Neural cell (in vitro differentiated cells): ENCODE measurements around the gene PLPP1. TPM values are rescaled to one million over a fixed set of nuclear protein-coding genes. Genes with fewer than 3 reads are reported as not detected.

ENCODE experiments used
- H2AFZ ChIP-seq: fragments of 200-600, 300-800 bp; sonication (generic), shearing (Covaris generic); 2 replicates; pipeline ENCODE4 v1.6.0; 2014; ENCODE audit warnings: low read depth, mild to moderate bottlenecking, antibody characterized with exemption, low read length, moderate library complexity
- H3F3A ChIP-seq: fragments of 200-600 bp; shearing (Covaris generic); 2 replicates; pipeline ENCODE4 v1.6.1; 2016; ENCODE audit warnings: mild to moderate bottlenecking, moderate library complexity, mixed read lengths, antibody characterized with exemption, low read length; ENCODE audit not compliant: insufficient read depth, poor library complexity, severe bottlenecking
- H3K27ac ChIP-seq: fragments of 200-600, 300-800 bp; sonication (generic), shearing (Covaris generic); 2 replicates; pipeline ENCODE4 v1.5.1; 2014; ENCODE audit warnings: mild to moderate bottlenecking, low read length, moderate library complexity
- H3K27me3 ChIP-seq: fragments of 300-800, 200-600 bp; sonication (generic), shearing (Covaris generic); 2 replicates; pipeline ENCODE4 v1.6.0; 2014; ENCODE audit warnings: mild to moderate bottlenecking, low read depth, low read length, moderate library complexity; ENCODE audit not compliant: insufficient read depth
- H3K36me3 ChIP-seq: fragments of 300-800, 200-600 bp; sonication (generic), shearing (Covaris generic); 2 replicates; pipeline ENCODE4 v1.5.1; 2014; ENCODE audit warnings: mild to moderate bottlenecking, antibody characterized with exemption, low read length, moderate library complexity; ENCODE audit not compliant: insufficient read depth
- H3K4me2 ChIP-seq: fragments of 300-800, 200-600 bp; sonication (generic), shearing (Covaris generic); 2 replicates; pipeline ENCODE4 v1.6.0; 2014; ENCODE audit warnings: mild to moderate bottlenecking, low read length
- H3K4me3 ChIP-seq: fragments of 300-800, 200-600 bp; sonication (generic), shearing (Covaris generic); 2 replicates; pipeline ENCODE4 v1.5.1; 2014; ENCODE audit warnings: mild to moderate bottlenecking, low read length, moderate library complexity
- H3K79me2 ChIP-seq: fragments of 200-600 bp; shearing (Covaris generic); replicated peaks from 2 replicates; pipeline ENCODE4 v1.6.0; 2014; ENCODE audit warnings: mild to moderate bottlenecking, low read length, moderate library complexity; ENCODE audit not compliant: insufficient read depth
- H3K9ac ChIP-seq: fragments of 300-800, 200-600 bp; sonication (generic), shearing (Covaris generic); 2 replicates; pipeline ENCODE4 v1.6.1; 2016; ENCODE audit warnings: mild to moderate bottlenecking, low read length, mixed read lengths
- H3K9me2 ChIP-seq: fragments of 200-600 bp; shearing (Covaris generic); 2 replicates; pipeline ENCODE4 v1.6.1; 2016; ENCODE audit warnings: mild to moderate bottlenecking, low read length, mixed read lengths; ENCODE audit not compliant: insufficient read depth
- H3K9me3 ChIP-seq: fragments of 200-600, 300-800 bp; sonication (generic), shearing (Covaris generic); 2 replicates; pipeline ENCODE4 v1.6.1; 2016; ENCODE audit warnings: mild to moderate bottlenecking, mixed run types, low read length, moderate library complexity, mixed read lengths
- H4K20me1 ChIP-seq: fragments of 200-600 bp; shearing (Covaris generic); 2 replicates; pipeline ENCODE4 v1.6.1; 2016; ENCODE audit warnings: mild to moderate bottlenecking, mixed run types; ENCODE audit not compliant: insufficient read depth
- EP300 ChIP-seq: fragments of 450-650 bp; conservative IDR thresholded peaks from 2 replicates; pipeline ENCODE4 v1.6.1; 2014; ENCODE audit warnings: antibody characterized with exemption, mild to moderate bottlenecking, moderate library complexity; ENCODE audit not compliant: poor library complexity, severe bottlenecking
- EZH2 ChIP-seq: fragments of 200-600, 300-800 bp; shearing (Covaris generic), sonication (generic); IDR thresholded peaks from 2 replicates; pipeline ENCODE4 v1.6.1; 2014; ENCODE audit warnings: antibody characterized with exemption, low read length, borderline replicate concordance, mild to moderate bottlenecking; ENCODE audit not compliant: insufficient read depth, poor library complexity, severe bottlenecking
- MXI1 ChIP-seq: fragments of 450-650 bp; conservative IDR thresholded peaks from 2 replicates; pipeline ENCODE4 v1.6.1; 2014; ENCODE audit warnings: antibody characterized with exemption, mild to moderate bottlenecking; ENCODE audit not compliant: poor library complexity, severe bottlenecking
- RAD21 ChIP-seq: fragments of 450-650 bp; conservative IDR thresholded peaks from 2 replicates; pipeline ENCODE4 v1.6.1; 2014; ENCODE audit warnings: antibody characterized with exemption, mild to moderate bottlenecking, moderate library complexity
- SMC3 ChIP-seq: fragments of 450-650 bp; conservative IDR thresholded peaks from 2 replicates; pipeline ENCODE4 v1.6.1; 2014; ENCODE audit warnings: antibody characterized with exemption, mild to moderate bottlenecking, moderate library complexity; ENCODE audit not compliant: poor library complexity
- TAF1 ChIP-seq: IDR thresholded peaks from 2 replicates; pipeline ENCODE4 v1.6.1; 2012; ENCODE audit warnings: low read depth
- polyA plus RNA-seq: library from polyadenylated mRNA; depleted of rRNA; stranded (reverse); fragments of >200 nt; gene quantifications from 2 replicates; pipeline ENCODE4 v1.2.3, GENCODE V29; 2014
- TF ChIP-seq, protein P1 (sequence below): fragments of 450-650 bp; IDR thresholded peaks from 2 replicates; pipeline ENCODE4 v1.5.1; 2014; ENCODE audit warnings: antibody characterized with exemption, mild to moderate bottlenecking, moderate library complexity; ENCODE audit not compliant: poor library complexity, severe bottlenecking
- TF ChIP-seq, protein P2 (sequence below): IDR thresholded peaks from 2 replicates; pipeline ENCODE4 v1.6.1; 2012; ENCODE audit warnings: borderline replicate concordance

PLPP1 gene
- polyA plus RNA-seq, 1 donor from 2014 or later: 33.9 TPM

DNA sequence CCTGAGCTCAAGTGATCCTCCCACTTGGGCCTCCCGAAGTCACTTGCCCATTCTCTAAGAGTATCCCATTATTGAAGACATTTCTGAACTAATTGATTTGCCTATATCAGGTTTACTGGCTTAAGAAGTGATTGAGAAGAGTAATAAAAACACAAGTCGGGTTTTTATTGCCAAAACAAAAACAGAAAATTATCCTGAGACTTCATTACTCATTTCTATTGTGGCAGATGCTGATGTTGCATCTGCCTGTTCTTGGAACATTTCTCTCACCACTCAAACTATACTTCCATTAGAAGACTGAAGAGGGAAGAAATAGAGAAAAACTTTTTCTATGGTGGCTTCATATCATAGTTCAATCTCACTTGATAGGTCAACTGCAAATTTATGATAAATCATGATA, 41.9 kb upstream of the PLPP1 start:
- TF ChIP-seq, protein P1, sequence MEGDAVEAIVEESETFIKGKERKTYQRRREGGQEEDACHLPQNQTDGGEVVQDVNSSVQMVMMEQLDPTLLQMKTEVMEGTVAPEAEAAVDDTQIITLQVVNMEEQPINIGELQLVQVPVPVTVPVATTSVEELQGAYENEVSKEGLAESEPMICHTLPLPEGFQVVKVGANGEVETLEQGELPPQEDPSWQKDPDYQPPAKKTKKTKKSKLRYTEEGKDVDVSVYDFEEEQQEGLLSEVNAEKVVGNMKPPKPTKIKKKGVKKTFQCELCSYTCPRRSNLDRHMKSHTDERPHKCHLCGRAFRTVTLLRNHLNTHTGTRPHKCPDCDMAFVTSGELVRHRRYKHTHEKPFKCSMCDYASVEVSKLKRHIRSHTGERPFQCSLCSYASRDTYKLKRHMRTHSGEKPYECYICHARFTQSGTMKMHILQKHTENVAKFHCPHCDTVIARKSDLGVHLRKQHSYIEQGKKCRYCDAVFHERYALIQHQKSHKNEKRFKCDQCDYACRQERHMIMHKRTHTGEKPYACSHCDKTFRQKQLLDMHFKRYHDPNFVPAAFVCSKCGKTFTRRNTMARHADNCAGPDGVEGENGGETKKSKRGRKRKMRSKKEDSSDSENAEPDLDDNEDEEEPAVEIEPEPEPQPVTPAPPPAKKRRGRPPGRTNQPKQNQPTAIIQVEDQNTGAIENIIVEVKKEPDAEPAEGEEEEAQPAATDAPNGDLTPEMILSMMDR: no peak
- no peak for TF ChIP-seq SMC3
- Histone ChIP-seq H3K27me3 (no peaks in the 10 kb centered on the region), H3K9ac (no peak overlapping the region), H3K9me2 (no peaks in the 10 kb centered on the region), H3K27ac (no peak overlapping the region), H3F3A (no peaks in the 10 kb centered on the region), H3K79me2 (no peaks in the 10 kb centered on the region), H2AFZ (no peak overlapping the region), H3K4me2 (no peak overlapping the region), H3K9me3 (no peaks in the 10 kb centered on the region), H3K36me3 (no peaks in the 10 kb centered on the region), H3K4me3 (no peak overlapping the region), H4K20me1 (no peaks in the 10 kb centered on the region)

DNA sequence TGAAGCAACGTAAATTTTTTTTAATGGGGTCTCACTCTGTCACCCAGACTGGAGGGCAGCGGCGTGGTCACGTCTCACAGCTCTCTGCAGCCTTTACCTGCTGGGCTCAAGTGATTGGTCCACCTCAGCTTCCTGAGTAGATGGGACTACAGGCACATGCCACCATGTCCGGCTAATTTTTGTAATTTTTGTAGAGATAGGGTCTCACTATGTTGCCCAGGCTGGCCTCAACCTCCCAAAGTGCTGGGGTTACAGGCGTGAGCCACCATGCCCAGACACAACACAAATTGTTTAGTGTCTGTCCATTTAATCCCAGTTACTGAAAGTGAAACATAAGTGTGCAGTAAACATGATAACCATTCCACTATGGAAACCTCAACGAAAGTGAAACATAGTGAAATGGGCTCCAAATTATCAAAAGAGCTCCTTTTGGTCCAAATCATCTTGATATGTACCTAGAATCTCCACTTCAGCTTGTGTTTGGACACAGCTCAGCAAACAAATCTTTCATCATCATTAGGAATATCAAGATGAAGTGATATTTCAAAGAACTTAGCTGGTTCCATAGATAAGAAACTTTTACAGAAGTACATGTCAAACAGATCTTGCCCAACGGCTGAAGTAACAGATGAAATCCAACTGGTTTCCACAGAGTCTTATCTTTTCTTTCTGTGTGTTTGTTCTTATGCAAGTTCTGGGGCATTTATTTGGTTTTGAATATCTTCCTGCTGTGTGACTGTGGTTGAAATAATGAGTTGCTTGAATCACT, 41.2 kb upstream of the PLPP1 start:
- Histone ChIP-seq H3K9me2 (no peaks in the 10 kb centered on the region), H3K79me2 (no peaks in the 10 kb centered on the region), H4K20me1 (no peaks in the 10 kb centered on the region), H3K9ac (no peak overlapping the region), H3K4me3 (no peak overlapping the region), H3K9me3 (no peaks in the 10 kb centered on the region), H3F3A (no peaks in the 10 kb centered on the region), H3K36me3 (no peaks in the 10 kb centered on the region), H3K4me2 (no peak overlapping the region), H3K27ac (no peak overlapping the region), H2AFZ (no peak overlapping the region), H3K27me3 (no peaks in the 10 kb centered on the region)
- TF ChIP-seq EP300: no peak
- no peak for TF ChIP-seq EZH2
- no peak for TF ChIP-seq RAD21
- TF ChIP-seq SMC3: no peak
- no peak for TF ChIP-seq TAF1
- TF ChIP-seq, protein P2, sequence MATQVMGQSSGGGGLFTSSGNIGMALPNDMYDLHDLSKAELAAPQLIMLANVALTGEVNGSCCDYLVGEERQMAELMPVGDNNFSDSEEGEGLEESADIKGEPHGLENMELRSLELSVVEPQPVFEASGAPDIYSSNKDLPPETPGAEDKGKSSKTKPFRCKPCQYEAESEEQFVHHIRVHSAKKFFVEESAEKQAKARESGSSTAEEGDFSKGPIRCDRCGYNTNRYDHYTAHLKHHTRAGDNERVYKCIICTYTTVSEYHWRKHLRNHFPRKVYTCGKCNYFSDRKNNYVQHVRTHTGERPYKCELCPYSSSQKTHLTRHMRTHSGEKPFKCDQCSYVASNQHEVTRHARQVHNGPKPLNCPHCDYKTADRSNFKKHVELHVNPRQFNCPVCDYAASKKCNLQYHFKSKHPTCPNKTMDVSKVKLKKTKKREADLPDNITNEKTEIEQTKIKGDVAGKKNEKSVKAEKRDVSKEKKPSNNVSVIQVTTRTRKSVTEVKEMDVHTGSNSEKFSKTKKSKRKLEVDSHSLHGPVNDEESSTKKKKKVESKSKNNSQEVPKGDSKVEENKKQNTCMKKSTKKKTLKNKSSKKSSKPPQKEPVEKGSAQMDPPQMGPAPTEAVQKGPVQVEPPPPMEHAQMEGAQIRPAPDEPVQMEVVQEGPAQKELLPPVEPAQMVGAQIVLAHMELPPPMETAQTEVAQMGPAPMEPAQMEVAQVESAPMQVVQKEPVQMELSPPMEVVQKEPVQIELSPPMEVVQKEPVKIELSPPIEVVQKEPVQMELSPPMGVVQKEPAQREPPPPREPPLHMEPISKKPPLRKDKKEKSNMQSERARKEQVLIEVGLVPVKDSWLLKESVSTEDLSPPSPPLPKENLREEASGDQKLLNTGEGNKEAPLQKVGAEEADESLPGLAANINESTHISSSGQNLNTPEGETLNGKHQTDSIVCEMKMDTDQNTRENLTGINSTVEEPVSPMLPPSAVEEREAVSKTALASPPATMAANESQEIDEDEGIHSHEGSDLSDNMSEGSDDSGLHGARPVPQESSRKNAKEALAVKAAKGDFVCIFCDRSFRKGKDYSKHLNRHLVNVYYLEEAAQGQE: no peak
- no peak for TF ChIP-seq MXI1
- TF ChIP-seq, protein P1: no peak
